Brain microvascular endothelial cell (primary cell): Measurements from ENCODE around the gene LAPTM5.

Source experiments
- DNase-seq: peaks from one replicate; pipeline ENCODE4 v3.0.0-alpha.2; 2020
- H3K27ac ChIP-seq: fragments of 250-450 bp; sonication (Bioruptor Pico); 2 replicates; pipeline ENCODE4 v1.5.1; 2020; ENCODE audit warnings: mild to moderate bottlenecking, moderate library complexity
- H3K27me3 ChIP-seq: fragments of 250-450 bp; sonication (Bioruptor Pico); replicated peaks from 2 replicates; pipeline ENCODE4 v1.5.1; 2020; ENCODE audit warnings: mild to moderate bottlenecking
- H3K36me3 ChIP-seq: fragments of 250-450 bp; sonication (Bioruptor Pico); replicated peaks from 2 replicates; pipeline ENCODE4 v1.5.1; 2020; ENCODE audit warnings: mild to moderate bottlenecking
- H3K4me3 ChIP-seq: 2 replicates; pipeline ENCODE4 v1.5.1; 2011; ENCODE audit warnings: low read depth, mild to moderate bottlenecking, control low read depth, low read length, moderate library complexity
- in situ Hi-C: cut with HindIII; loops from 2 replicates; pipeline ENCODE4 v1.10.0; 2017; ENCODE audit warnings: low sequenced_read_pairs, low pct_ligation_motif_present
- TF ChIP-seq, protein P1 (sequence below): IDR thresholded peaks from 2 replicates; pipeline ENCODE4 v1.5.1; 2011; ENCODE audit warnings: low read depth, mild to moderate bottlenecking, moderate library complexity, low read length, control low read depth, inconsistent platforms; ENCODE audit errors: missing control alignments

The LAPTM5 gene

GRCh38 chr1:30695439-30695841 is 62.1 kb downstream of the LAPTM5 start:
- peaks cover 6% of the 10 kb centered on the region for H3K27me3 ChIP-seq
- no peak for DNase-seq
- TF ChIP-seq, protein P1, sequence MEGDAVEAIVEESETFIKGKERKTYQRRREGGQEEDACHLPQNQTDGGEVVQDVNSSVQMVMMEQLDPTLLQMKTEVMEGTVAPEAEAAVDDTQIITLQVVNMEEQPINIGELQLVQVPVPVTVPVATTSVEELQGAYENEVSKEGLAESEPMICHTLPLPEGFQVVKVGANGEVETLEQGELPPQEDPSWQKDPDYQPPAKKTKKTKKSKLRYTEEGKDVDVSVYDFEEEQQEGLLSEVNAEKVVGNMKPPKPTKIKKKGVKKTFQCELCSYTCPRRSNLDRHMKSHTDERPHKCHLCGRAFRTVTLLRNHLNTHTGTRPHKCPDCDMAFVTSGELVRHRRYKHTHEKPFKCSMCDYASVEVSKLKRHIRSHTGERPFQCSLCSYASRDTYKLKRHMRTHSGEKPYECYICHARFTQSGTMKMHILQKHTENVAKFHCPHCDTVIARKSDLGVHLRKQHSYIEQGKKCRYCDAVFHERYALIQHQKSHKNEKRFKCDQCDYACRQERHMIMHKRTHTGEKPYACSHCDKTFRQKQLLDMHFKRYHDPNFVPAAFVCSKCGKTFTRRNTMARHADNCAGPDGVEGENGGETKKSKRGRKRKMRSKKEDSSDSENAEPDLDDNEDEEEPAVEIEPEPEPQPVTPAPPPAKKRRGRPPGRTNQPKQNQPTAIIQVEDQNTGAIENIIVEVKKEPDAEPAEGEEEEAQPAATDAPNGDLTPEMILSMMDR: no peak
- H3K36me3 ChIP-seq: no peaks in the 10 kb centered on the region
- H3K27ac ChIP-seq: no peak overlapping the region
- H3K4me3 ChIP-seq: no peak overlapping the region
- in situ Hi-C loops: loop anchor here (25.0 kb wide), 1 partner anchor 1458 kb away; the partner anchor contains the start of genes MECR and PTPRU

- no peak for DNase-seq
- no peak overlapping the region for H3K27ac ChIP-seq
- peaks cover 6% of the 10 kb centered on the region for H3K27me3 ChIP-seq
- no peaks in the 10 kb centered on the region for H3K36me3 ChIP-seq
- no peak overlapping the region for H3K4me3 ChIP-seq
- TF ChIP-seq, protein P1: no peak
- in situ Hi-C loops: loop anchor here (25.0 kb wide), 1 partner anchor 1457 kb away; the partner anchor contains the start of genes MECR and PTPRU
Observed at GRCh38 chr1:30694280-30695175, 63.0 kb downstream of the LAPTM5 start.

DNA sequence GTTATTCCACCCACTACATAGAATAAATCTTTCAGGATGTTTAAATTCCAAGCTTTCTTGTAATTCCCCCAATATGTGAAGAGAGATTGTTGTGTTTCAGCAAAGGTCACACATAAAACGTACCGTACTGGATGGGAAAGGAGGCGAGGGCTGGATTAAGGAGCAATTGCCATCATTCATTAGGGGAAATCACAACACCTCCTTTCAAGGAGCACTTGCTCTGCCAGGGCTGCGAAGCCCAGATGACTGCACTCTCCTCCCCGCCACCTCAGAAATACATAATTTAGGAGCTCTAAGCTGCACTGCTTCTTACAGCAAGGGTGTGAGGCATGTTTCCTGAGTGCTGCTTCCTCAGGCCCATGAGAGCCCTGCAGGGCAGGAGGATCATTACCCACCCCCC is 63.8 kb downstream of the LAPTM5 start:
- H3K27me3 ChIP-seq: peaks cover 6% of the 10 kb centered on the region
- no peak overlapping the region for H3K4me3 ChIP-seq
- no peaks in the 10 kb centered on the region for H3K36me3 ChIP-seq
- no peak for DNase-seq
- TF ChIP-seq, protein P1: no peak
- in situ Hi-C loops: loop anchor here (25.0 kb wide), 1 partner anchor 1457 kb away; the partner anchor contains the start of genes MECR and PTPRU
- H3K27ac ChIP-seq: no peak overlapping the region

GRCh38 chr1:30693366-30693765 is 64.2 kb downstream of the LAPTM5 start:
- no peak for DNase-seq
- peaks cover 6% of the 10 kb centered on the region for H3K27me3 ChIP-seq
- H3K4me3 ChIP-seq: no peak overlapping the region
- in situ Hi-C loops: loop anchor here (25.0 kb wide), 1 partner anchor 1456 kb away; the partner anchor contains the start of genes MECR and PTPRU
- H3K36me3 ChIP-seq: no peaks in the 10 kb centered on the region
- TF ChIP-seq, protein P1: no peak
- H3K27ac ChIP-seq: no peak overlapping the region

GRCh38 chr1:30692948-30693301 is 64.6 kb downstream of the LAPTM5 start:
- Histone ChIP-seq H3K27ac (no peak overlapping the region), H3K4me3 (no peak overlapping the region), H3K36me3 (no peaks in the 10 kb centered on the region), H3K27me3 (peaks cover 6% of the 10 kb centered on the region)
- DNase-seq: no peak
- TF ChIP-seq, protein P1: no peak
- in situ Hi-C loops: loop anchor here (25.0 kb wide), 1 partner anchor 1456 kb away; the partner anchor contains the start of genes MECR and PTPRU
